Activated T-cell treated with anti-CD3 and anti-CD28 coated beads for 48 hours (primary cell): Measurements from ENCODE around the gene POLN.

ENCODE experiments used
- DNase-seq: peaks from one replicate; pipeline ENCODE4 v3.0.0-alpha.2; 2020; ENCODE audit warnings: low read depth

The POLN gene

DNA sequence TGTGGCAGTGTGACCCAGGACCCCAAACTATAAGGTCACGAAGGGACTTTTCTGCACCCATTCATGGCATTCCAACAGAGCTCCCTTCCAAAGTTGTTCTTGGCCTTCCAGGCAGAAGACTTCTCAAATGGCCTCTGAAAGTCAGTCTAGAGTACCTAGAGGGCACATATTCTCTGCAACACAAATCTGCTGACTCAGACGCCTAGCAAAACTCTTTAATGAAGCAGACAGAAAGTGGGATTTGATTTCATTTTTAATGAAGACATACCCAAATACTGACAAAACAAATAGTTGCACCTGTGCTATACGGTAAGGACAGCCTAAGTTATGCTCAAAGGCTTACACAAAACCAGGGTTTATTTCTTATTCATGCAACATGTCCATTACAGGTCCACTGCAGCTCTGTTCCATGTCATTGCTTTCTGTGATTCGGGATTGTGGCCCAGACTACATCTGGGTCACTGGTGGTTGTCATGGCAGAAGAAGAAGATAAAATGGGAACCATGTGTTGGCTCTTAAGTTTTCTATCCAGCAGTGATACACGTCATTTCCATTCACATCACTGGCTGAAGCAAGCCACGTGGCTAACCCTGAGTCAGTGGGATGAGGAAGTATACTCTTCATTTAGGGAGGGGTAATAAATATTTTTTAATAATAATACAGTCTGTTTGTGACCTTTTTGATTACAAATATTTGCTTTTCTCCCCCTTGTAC is 125.1 kb downstream of the POLN start:
- no peak for DNase-seq

- no peak for DNase-seq
These were observed 136.4 kb downstream of the POLN start for GRCh38 chr4:2105559-2105958.

- DNase-seq = no peak
These were observed 137.2 kb downstream of the POLN start for GRCh38 chr4:2104556-2105345.

DNA sequence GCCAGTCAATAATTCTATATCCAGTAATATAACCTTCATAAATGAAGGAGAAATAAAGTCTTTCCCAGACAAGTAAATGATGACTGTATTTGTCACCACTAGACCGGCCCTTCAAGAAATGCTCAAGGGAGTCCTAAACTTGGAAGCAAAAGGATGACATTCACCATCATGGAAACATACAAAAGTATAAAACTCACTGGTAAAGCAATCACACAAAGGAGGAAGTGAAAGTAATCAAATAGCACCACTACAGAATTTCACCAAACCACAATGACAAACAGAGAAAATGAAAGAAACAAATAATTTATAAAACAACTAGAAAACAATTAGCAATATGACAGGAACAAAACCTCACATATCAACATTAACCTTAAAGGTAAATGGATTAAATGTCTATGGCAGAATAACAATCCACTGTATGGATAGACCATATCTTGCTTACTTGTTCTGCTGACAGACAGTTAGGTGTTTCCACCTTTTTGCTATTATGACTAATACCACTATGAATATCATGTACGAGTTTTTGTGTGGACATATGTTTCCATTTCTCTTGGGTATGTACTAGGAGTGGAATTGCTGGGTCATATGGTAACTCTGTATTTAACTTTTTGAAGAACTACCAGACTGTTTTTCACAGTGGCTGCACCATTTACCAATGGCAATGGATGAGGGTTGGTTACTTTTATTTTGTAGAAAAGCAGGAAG is 137.9 kb downstream of the POLN start:
- DNase-seq = no peak

- DNase-seq = no peak
These were observed 138.6 kb downstream of the POLN start for GRCh38 chr4:2103127-2103842.

GRCh38 chr4:2102045-2102883 is 139.7 kb downstream of the POLN start:
- no peak for DNase-seq

GRCh38 chr4:2101346-2102044 is 140.4 kb downstream of the POLN start:
- no peak for DNase-seq

GRCh38 chr4:2096073-2096609 is 145.8 kb downstream of the POLN start:
- no peak for DNase-seq

DNA sequence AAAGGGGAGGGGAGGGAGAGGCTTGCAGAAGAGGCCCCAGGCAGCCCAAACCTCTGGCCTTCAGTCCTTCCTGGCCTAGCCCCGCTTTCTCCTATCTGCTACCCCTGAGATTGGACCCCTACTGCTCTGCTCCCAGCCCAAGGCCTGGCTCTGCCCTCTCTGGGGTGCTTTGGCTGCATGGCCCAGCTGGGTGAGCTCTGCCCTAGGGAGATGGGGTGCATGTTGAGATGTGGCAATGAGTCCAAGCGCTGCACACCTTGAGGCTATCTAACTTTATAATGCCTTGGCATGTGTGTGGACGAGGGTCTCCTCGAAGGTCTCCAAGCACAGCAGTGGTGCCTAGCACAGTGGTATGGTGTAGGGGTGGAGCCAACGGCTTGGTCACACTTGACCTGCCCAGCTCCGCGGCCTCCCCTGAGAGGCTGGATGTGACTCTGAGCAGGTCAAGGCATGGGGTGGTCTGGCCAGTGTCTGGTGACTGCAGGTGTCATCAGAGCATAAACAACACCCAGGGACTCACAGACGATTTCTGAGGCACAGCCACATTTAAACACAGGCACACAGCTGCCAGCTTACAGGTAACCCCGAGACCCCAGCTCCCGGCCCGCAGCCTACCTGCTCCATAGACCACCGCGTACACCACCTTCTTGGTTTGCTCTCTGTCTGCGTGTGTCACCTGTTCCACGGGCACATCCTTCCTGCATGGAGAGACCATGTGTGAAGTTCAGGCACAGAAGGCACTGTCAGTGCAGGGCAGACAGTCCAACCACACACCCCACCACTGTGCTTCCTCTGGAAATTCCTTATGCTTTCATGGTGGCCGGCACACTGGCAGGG is 146.5 kb downstream of the POLN start:
- DNase-seq = no peak

- no peak for DNase-seq
These were observed 147.4 kb downstream of the POLN start for GRCh38 chr4:2094545-2094944.

GRCh38 chr4:2093265-2093664 is 148.7 kb downstream of the POLN start:
- DNase-seq = no peak

GRCh38 chr4:2092669-2093053 is 149.3 kb downstream of the POLN start:
- no peak for DNase-seq

DNA sequence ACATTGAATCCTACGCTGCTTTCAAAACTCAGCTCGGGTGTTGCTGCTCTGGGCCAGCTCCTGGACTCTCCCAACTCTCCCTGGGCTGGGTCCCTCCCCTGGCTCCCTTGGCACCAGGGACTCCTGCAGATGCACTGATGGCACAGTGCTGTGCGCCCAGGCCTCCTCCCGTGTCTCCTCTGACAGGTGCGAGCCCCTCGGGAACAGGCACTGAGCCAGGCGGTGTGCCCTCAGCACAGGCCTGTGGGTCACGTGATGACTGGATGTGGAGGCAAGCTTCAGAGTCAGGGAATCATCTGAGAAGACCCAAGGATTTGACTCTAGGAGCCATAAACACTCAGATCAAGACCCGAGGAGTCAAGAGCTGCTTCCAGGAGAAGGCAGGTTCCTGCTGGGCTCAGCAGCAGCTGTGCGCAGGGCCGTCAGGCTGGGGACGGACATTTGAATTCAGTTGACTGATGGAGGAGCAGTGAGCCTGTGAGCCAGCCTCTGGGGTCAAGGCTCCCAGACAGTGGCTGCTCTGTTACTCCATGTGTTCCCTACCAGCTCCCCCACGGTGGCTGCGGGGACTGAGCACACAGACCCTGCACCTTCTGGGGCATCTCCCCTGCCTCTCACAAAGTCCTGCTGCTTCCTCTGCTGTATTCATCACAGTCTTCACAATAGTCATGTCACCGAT is 149.8 kb downstream of the POLN start:
- no peak for DNase-seq

DNA sequence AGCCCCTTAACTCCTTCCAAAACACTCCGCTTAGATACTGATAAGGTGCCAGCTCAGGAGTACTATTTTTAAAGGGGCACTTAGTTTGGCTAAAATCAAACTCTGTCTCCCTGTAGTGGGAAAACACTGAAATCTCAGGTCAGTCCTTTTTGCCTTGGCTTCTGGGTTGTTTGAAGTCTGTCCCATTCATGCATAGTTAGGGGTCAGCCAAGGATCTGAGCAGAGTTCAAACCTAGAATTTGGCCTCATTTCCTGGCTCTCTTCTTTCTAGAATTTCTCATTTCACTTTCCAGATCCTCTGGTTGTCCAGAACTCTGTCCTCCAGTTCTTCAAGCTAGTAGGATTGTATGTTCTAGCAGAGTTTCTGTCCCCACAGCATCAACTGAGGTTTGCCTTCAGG is 151.3 kb downstream of the POLN start:
- DNase-seq = no peak

DNA sequence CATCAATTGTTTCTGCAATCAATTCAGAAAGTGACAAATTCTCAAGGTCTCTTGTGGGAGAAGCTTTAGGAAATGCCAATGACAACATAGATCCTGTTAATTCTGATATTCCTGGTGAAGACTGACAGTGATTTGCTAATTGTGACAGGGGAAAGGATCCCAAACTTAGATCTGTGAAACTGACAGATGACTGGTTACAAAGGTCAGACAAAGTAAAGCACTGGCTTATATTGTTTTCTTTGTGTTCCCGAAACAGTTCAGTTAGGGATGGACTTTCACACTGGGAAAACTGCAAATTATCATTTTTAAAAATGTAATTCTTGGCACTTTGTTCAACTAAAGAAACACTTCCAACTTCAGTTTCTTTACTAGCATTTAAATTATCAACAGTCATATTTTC is 152.7 kb downstream of the POLN start:
- no peak for DNase-seq

DNA sequence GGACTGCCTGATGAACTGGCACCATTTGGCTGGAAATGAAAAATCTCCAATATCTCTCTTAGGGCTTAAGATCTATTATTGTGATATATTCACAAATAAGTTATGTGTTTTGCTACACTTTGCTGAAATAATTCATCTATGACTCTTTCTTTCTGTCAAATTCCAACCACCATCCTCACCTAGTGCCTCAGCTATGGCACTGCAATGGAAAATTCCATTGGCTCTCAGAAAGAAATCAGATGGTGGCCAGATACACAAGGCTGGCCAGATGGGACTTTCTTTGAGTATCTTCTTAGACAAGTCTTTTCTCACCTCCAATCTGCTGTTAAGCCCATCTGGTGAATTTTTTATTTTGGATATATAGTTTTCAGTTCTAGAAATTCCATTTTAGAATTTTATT is 154.8 kb downstream of the POLN start:
- no peak for DNase-seq

DNA sequence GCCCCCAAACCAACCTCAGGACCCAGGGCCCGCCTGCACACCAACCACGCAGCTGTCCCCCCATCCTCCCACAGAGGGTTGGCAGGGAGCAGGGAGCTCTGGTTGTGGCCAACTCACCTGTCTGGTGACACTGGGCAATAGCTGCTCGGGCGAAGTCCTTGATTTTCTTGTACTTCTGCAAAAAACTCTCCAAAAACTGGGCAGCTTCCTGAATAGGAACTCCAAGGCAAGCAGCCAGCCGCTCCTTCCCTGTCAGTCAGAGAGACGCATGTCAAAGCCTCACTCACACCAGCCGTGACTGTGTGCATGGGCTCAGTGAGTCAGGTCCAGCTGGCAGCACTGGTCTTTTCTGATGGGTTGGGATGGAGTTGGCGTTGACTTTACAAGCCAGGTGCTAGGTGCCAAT is 156.4 kb downstream of the POLN start:
- no peak for DNase-seq

DNA sequence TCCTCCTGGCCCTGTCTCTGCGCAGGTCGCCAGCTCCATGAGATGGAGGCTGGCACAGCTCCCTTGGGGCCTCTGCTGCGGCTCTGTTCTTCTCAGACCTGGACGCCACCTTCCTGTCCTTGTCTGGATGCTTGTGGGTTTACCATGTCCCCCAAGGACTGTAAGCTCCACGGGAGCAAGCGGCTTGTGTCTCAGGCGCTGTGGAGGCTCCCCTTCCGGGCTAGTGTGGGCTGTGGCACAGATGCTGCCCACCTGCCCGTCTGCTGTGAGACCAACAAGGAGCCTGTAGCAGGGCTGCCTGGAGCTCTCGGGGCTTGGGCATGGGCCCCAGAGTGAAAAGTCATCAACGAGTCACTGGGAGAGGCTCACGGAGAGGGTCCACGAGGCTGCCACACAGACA is 157.6 kb downstream of the POLN start:
- no peak for DNase-seq

DNA sequence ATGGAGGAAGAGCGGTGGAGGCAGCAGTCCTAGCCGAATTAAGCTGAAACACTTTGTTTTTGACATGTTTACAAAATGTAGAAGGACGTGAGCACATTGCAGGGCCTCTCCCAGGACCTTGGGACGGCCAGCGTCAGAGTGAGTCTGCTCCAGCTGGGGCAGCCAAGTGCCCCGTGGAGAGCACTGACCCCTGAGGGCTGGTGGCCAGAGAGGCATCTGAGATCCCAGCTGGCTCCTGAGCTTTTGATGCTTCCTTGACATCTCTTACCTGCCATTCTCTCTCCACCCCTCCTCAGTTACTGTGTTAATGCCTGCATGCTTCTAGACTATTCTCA is 158.1 kb downstream of the POLN start:
- DNase-seq = no peak
